Measurements from ENCODE around the gene ZNF530. TPM values are rescaled to one million over a fixed set of nuclear protein-coding genes. Genes with fewer than 3 reads are reported as not detected.

ZNF530 gene
- 5.0 TPM for polyA plus RNA-seq

DNA sequence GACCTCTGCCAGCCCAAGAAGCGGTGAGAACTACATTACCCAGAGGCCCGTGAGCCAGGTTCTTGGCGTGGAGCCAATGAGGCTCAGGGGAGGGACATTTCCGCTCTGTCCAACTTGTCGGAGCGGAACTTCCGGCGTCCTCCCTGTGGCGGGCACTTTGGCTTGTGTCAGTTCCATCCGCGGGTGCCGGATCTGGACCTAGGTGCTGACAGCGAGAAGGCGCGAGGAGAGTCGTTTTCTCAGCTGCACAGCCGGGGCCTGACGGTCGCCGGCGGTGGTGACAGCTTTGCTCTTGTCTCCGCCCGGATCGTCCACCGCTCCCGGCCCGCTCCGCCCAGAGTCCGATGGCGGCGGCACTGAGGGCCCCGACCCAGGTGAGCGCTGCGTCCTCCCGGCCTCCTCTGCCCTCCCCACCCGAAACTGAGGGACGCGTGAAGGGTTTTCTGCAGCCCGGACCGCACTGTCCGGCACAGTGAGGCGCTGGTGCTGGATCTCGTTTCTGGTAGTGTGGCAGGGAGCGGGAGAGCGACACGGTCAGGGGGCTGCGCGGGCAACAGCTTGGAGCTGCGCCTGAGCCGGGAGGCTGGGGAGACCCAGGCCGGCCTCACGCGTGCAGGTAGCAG is at the start of gene ZNF530:
Gene ZNF530 (plus strand): TSS at position 125 of the 623 bp plus-strand sequence. CDS start 4,461 bp downstream, outside the sequence.
- peaks cover 3% of the 10 kb centered on the region for H3K27me3 Mint-ChIP-seq
- H3K36me3 Mint-ChIP-seq: peaks cover 24% of the 10 kb centered on the region
- peaks cover 10 to 36% (median 22%) of the 10 kb centered on the region in 3 donors for H3K9me3 Mint-ChIP-seq
- H3K4me3 Mint-ChIP-seq: peak within 1 kb of the TSS; percentile 88 to 95 (median 92)
- peaks cover 4 to 12% (median 5%) of the 10 kb centered on the region in 3 donors for H3K4me1 Mint-ChIP-seq
- H3K27ac Mint-ChIP-seq: peak within 1 kb of the TSS; percentile 10 to 78 (median 24)

DNA sequence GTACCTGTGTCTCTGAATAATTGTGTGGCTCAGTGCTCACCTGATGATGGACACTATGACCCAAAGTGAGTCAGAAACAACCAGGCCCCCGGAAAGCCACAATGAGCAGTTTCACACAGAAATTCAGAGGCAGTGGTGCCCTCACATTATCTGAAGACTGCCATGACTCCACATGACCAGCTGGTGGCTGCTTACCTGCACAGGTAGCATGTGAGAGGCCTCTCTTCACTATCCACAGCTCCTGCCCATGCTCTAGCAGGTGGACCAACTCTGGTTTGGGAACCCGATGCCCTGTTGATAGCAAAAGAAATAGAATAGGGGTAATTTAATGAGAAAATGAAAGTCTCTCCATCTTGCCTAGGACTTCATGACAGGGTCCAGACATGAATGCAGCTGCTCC is 47.3 kb upstream of the ZNF530 start:
- no peak overlapping the region for H3K4me3 Mint-ChIP-seq
- H3K36me3 Mint-ChIP-seq: peaks cover 58% of the 10 kb centered on the region
- H3K27ac Mint-ChIP-seq: no peak overlapping the region
- peaks cover 0 to 8% (median 2%) of the 10 kb centered on the region in 3 donors for H3K4me1 Mint-ChIP-seq
- no peaks in the 10 kb centered on the region for H3K27me3 Mint-ChIP-seq
- peaks cover 16 to 43% (median 28%) of the 10 kb centered on the region in 3 donors for H3K9me3 Mint-ChIP-seq

DNA sequence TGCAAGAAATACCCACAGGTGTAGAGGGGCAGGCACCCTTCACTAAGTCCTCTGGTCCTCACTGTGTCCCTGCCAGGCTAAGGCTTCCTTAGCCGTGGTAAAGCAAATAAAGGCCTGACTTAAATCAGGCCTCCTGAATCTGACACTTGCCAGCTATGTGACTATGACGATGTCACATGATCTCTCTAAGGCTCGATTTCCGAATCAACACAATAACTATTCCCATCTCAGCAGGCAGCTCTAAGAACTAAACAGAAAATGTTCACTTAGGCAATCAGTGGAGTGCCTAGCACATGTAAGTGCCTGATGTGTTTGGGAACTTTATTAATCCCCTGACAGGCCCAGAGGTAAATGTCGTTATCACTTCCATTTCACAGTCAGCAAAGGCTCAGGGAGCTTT is 42.0 kb upstream of the ZNF530 start:
- peak overlapping the region in 2 of 4 donors; percentile 88 to 94 for H3K4me3 Mint-ChIP-seq
- peaks cover 6 to 26% (median 10%) of the 10 kb centered on the region in 3 donors for H3K9me3 Mint-ChIP-seq
- H3K27me3 Mint-ChIP-seq: no peaks in the 10 kb centered on the region
- peaks cover 10 to 21% (median 18%) of the 10 kb centered on the region in 3 donors for H3K4me1 Mint-ChIP-seq
- peaks cover 25% of the 10 kb centered on the region for H3K36me3 Mint-ChIP-seq
- no peak overlapping the region for H3K27ac Mint-ChIP-seq

DNA sequence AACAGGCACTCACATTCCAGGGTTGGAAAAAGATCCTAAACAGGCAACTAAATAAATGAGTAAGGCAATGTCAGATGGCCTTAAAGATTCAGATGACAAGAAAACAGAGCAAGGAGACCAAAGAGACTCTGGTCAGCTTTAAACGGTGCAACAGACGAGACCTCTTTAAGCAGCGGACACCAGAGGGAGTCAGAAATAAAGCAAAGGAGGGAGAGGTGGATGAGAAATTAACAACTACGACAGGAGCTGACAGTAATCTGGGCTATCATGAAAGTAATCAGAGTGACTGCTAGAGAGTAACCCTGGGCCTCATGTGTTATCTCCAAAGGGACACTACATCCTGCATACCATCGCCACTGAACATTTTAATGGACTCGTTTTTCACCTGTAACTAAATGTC is 41.2 kb upstream of the ZNF530 start:
- Mint-ChIP-seq H3K4me3 (peak overlapping the region; percentile 88 to 99 (median 95)), H3K27ac (no peak overlapping the region), H3K27me3 (no peaks in the 10 kb centered on the region), H3K4me1 (peaks cover 10 to 21% (median 18%) of the 10 kb centered on the region in 3 donors), H3K9me3 (peaks cover 9 to 25% (median 16%) of the 10 kb centered on the region in 3 donors), H3K36me3 (peaks cover 20% of the 10 kb centered on the region)

DNA sequence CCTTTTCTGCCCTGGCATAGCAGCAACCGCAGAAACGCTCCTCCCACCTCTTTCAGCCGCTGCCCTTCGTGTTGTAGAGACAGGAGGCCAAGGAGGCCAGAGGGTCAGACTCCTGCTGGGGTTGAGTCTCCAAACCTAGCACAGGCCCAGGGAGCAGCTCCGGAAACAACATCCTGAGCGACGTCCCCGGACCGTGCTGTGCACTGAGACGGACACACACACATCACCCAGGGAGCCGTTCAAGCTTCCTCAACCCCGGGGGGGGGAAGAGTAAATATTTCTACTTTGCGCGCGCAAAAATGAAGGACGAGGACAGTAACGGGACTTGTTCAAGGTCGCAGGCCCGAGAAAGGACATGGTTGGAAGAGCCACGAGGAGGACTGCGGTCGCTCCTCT is 40.7 kb upstream of the ZNF530 start:
- Mint-ChIP-seq H3K4me1 (peaks cover 10 to 21% (median 18%) of the 10 kb centered on the region in 3 donors), H3K36me3 (peaks cover 18% of the 10 kb centered on the region), H3K27ac (no peak overlapping the region), H3K27me3 (no peaks in the 10 kb centered on the region), H3K4me3 (peak overlapping the region; percentile 88 to 99 (median 95)), H3K9me3 (peaks cover 10 to 28% (median 19%) of the 10 kb centered on the region in 3 donors)

DNA sequence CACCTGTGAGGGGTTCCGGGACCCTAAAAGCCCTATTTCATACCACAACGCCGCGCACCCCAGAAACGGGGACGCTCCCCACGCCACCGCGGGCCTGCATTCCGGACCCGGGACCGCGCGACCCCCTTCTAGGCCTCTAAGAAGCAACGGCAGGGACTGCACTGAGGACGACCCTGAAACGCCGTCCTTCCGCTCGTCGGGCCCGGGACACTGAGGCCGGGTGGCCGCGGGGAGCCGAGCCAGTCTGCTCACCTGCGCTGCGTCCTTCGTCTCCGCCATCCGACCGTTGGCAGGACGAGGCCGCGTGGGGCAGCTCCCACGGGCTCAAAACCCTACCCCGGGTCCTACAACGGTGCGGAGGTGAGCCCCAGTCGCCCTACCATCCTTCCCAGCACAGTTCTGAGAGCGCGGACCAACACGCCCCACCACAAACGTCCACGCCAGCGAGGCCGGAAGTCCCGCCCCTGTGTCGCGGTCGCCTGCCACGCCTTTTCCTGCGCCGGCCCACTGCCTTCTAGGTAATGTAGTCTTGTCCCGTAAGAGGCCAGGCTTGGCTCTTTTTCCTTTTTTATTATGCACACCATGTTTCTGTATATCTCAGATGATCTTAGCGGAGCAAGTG is 40.2 kb upstream of the ZNF530 start, which contains the start of gene ZNF550:
Gene ZNF550 (minus strand): TSS at position 460 of the 622 bp plus-strand sequence. CDS start 181 bp downstream, at position 279.
- no peaks in the 10 kb centered on the region for H3K27me3 Mint-ChIP-seq
- H3K36me3 Mint-ChIP-seq: peaks cover 14% of the 10 kb centered on the region
- peak within 1 kb of the TSS in 2 of 3 donors; percentile 67 to 88 for H3K27ac Mint-ChIP-seq
- H3K9me3 Mint-ChIP-seq: peaks cover 10 to 28% (median 23%) of the 10 kb centered on the region in 3 donors
- peaks cover 10 to 21% (median 18%) of the 10 kb centered on the region in 3 donors for H3K4me1 Mint-ChIP-seq
- H3K4me3 Mint-ChIP-seq: peak within 1 kb of the TSS; percentile 88 to 99 (median 95)

DNA sequence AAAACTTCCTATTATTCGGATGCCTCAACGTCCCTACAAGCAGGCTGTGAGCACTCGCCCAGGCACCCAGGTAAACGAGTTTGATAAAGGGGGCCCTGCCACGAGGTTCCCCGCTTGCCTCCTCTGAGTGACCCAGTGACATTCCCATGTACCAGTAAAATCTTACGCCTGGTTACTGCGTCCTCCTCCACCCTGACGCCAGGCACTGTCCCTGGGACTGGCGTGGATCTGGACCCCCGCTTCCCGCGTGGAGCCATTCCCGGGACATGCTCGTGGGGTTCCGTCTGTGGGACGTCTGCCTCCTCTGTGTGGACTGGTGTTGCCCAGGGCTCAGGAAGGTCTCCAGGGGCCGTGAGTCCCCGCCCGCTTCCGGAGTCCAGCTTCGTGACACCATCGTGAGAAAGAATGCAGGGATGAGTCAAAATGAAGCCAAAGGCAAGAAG is 39.6 kb upstream of the ZNF530 start:
- no peaks in the 10 kb centered on the region for H3K27me3 Mint-ChIP-seq
- peaks cover 11% of the 10 kb centered on the region for H3K36me3 Mint-ChIP-seq
- peak overlapping the region in 2 of 3 donors; percentile 67 to 88 for H3K27ac Mint-ChIP-seq
- peaks cover 10 to 21% (median 17%) of the 10 kb centered on the region in 3 donors for H3K4me1 Mint-ChIP-seq
- peak overlapping the region; percentile 88 to 99 (median 95) for H3K4me3 Mint-ChIP-seq
- H3K9me3 Mint-ChIP-seq: peaks cover 12 to 26% (median 23%) of the 10 kb centered on the region in 3 donors

DNA sequence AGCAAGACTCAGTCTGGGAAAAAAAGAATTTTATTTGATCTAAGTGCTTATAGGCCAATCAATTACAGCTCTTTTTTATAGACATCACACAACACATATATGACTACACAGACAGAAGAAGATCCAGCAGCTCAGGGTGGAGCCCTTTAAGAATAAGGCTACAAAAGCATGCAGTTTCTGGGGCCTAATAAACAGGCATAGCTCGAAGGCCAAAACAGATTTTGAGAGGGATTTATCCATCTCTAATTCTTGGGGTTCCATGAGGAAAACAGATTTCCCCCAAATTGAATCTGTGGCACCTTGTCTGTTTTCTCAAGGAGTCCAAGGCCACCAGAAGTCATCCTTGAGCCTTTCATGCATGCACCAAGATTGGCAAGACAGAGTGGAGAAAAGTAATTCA is 36.1 kb upstream of the ZNF530 start:
- H3K4me3 Mint-ChIP-seq: no peak overlapping the region
- peaks cover 6 to 11% (median 7%) of the 10 kb centered on the region in 3 donors for H3K4me1 Mint-ChIP-seq
- H3K27ac Mint-ChIP-seq: no peak overlapping the region
- H3K9me3 Mint-ChIP-seq: peaks cover 23 to 51% (median 41%) of the 10 kb centered on the region in 3 donors
- H3K36me3 Mint-ChIP-seq: peaks cover 2% of the 10 kb centered on the region
- H3K27me3 Mint-ChIP-seq: no peaks in the 10 kb centered on the region

DNA sequence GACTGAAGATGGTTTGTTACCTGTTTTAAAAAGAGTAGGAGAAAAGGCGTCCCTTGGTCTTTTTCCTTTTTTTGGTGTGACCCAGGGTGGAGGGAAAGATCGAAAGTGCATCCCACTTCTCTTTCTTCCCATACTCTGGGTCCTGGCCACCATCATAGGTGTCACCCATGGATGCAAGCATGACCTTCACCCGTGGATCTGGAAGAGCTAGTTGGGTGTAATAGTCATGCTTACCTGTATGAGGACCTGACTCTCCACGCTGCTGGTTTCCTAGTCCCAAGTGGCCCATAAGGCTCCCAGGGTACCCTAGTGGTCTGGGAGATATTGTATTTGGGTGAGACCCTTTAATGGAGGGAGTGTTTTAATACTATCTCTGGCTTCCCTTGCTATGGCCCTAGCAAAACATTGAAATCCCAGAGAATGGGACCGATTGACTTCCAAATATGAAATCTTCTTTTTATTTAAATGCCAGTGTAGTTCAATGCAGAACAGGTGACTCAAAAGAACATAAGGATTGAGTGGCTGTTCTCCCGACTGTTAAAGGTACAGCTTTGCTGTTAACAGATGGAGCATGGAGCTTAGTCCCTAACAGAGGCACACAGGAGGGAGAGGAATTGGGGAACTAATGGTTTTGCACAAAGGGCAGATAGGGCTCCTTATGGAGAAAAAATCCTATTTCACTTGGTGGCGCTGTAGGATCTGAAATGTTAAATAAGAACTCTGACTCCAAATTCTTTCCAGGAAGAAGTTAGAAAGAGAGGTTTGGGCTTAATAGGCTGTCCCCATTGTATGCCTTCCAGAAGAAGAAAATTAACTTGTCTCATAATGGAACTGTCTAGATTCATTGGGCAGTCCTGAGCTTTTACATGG is 33.1 kb upstream of the ZNF530 start:
- no peaks in the 10 kb centered on the region for H3K27me3 Mint-ChIP-seq
- no peaks in the 10 kb centered on the region for H3K36me3 Mint-ChIP-seq
- peaks cover 21 to 47% (median 45%) of the 10 kb centered on the region in 3 donors for H3K9me3 Mint-ChIP-seq
- H3K4me3 Mint-ChIP-seq: no peak overlapping the region
- no peak overlapping the region for H3K27ac Mint-ChIP-seq
- no peaks in the 10 kb centered on the region for H3K4me1 Mint-ChIP-seq

DNA sequence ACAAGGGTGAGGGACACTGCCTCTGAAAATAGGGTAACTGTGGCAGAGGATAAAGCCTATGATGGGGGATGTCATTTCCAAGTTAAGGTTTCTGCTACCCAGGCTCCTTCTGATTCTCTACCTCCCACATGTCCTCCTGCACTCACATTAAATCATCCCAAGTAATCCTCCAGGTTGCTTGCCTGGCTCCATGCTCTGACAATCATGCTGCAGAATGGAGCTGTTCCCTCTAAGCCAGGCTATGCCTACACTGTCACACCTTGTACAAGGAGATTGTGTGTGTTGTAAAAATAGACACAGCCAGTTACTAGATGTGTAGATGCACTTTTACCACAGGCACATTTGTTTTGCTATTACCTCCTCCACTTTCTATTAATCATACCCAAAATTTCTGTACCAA is 29.0 kb upstream of the ZNF530 start:
- Mint-ChIP-seq H3K27me3 (no peaks in the 10 kb centered on the region), H3K27ac (no peak overlapping the region), H3K4me3 (no peak overlapping the region), H3K4me1 (no peaks in the 10 kb centered on the region), H3K9me3 (peaks cover 14 to 51% (median 41%) of the 10 kb centered on the region in 3 donors), H3K36me3 (peaks cover 27% of the 10 kb centered on the region)

DNA sequence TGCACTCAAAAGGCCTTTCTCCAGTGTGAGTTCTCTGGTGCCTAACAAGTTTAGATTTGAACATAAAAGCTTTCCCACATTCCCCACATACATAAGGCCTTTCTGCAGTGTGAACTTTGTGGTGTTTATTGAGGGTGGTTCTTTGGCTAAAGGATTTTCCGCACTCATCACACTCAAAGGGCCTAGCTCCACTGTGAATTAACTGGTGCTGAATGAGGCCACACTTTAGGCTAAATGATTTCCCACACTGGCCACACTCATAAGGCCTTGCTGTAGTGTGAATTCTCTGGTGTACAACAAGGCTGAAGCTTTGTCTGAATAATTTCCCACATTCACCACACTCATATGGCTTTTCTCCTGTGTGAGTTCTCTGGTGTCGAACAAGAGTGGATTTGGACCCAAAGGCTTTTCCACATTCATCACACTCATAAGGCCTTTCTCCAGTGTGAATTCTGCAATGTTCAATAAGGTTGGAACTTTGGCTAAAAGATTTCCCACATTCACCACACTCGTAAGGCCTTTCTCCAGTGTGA is 27.2 kb upstream of the ZNF530 start:
- Mint-ChIP-seq H3K9me3 (peaks cover 13 to 47% (median 40%) of the 10 kb centered on the region in 3 donors), H3K36me3 (peaks cover 39% of the 10 kb centered on the region), H3K27ac (no peak overlapping the region), H3K4me3 (peak overlapping the region in 1 of 4 donors; percentile 17), H3K27me3 (no peaks in the 10 kb centered on the region), H3K4me1 (peaks cover 0 to 8% (median 8%) of the 10 kb centered on the region in 3 donors)

DNA sequence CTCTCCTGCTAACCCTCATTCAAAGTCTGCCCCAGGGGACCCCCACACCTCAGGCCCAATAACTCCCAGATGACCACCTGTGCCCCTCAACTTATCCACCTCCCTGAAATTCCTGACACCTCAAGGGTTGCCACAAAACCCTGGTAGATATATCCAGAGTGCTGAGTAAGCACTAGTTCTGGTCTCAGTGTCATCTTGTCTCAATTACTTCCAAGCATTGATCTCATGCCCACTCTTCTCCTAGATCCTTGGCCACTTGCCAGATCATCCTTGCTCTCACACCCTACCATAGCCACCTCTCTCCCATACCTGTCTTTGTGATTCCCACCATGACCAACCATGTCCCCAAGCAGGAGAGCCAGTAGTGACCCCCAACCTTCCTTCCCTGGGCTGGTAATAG is 23.0 kb upstream of the ZNF530 start:
- Mint-ChIP-seq H3K36me3 (peaks cover 40% of the 10 kb centered on the region), H3K27me3 (no peaks in the 10 kb centered on the region), H3K27ac (peak overlapping the region in 1 of 3 donors; percentile 34), H3K4me3 (peak overlapping the region in 3 of 4 donors; percentile 23 to 74 (median 62)), H3K9me3 (peaks cover 13 to 43% (median 39%) of the 10 kb centered on the region in 3 donors), H3K4me1 (peaks cover 6 to 16% (median 15%) of the 10 kb centered on the region in 3 donors)

DNA sequence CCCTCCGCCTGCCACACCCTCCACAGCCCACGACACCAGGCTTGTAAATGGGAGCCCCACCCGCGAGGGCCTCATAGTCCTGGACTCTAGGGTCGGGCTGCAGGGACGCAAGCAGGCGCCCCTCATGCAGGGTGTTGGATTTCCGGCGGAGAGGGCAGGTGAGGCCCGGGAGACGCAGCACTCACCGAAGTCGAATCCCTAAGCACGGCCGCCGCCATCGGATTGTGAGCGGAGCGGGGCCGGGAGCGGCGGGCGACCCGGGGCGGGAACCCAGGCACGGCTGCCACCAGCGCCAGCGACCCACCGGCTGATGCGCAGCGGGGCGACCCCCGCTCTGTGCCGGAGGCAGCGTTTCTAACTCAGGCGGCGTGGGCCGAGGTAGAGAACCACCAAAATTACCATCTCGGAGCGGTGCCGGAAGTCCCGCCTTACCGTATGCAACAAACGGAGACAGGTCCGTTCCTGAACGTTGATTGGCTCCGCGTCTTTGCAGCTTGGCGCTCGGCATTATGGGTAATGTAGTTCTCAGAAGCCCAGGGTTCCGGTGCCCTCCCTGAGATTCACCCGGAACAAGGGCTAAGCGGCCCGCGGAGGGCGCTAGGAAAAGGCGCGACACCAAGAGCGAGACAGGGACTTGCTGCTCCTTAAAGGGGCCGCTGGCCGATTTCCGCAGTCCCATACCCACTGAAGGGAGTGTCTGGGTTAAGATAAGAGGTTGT is 21.0 kb upstream of the ZNF530 start, which contains the start of gene ZNF416:
Gene ZNF416 (minus strand): TSS at position 425 of the 719 bp plus-strand sequence. CDS start 207 bp downstream, at position 218.
- Mint-ChIP-seq H3K9me3 (peaks cover 12 to 35% (median 27%) of the 10 kb centered on the region in 3 donors), H3K4me3 (peak within 1 kb of the TSS; percentile 83 to 94 (median 91)), H3K27me3 (no peaks in the 10 kb centered on the region), H3K36me3 (peaks cover 32% of the 10 kb centered on the region), H3K27ac (peak within 1 kb of the TSS; percentile 67 to 88 (median 85)), H3K4me1 (peaks cover 8 to 17% (median 16%) of the 10 kb centered on the region in 3 donors)

All from IgD-negative memory B cell (primary cell).